Measurements from ENCODE around the gene FAM169A. TPM values are rescaled to one million over a fixed set of nuclear protein-coding genes. Genes with fewer than 3 reads are reported as not detected.
A peak's percentile ranks its signal among the peaks of the same experiment; 100 is the strongest.

The FAM169A gene
- total and polyA plus RNA-seq, 2 donors (not counting 1 experiment from before 2014, with no cell fraction given), result 2.1 to 9.4 TPM

DNA sequence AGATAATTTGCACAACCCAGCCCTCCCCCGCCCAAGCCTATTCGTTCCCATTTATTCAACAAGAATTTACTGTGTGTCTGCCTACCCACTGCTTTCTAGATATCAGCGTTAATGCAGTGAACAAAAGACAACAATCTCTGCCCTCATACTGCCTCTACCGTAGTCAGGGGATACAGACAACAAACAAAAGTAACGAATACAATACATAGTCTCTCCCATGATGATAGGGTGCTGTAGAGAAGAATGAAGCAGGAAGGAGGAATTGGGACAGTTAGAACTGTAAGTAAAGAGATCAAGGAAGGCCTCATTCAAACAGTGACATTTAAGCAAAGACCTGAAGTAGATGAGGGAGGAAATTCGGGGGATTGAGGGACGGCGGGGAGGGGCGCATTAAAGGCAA, 101.0 kb downstream of the FAM169A start:
- no peak for DNase-seq
- Mint-ChIP-seq H3K4me1 (peaks cover 29% of the 10 kb centered on the region), H3K9me3 (ENCODE audit: insufficient read depth) (no peaks in the 10 kb centered on the region), H3K27ac (peak overlapping the region; percentile 10), H3K27me3 (no peaks in the 10 kb centered on the region), H3K4me3 (peak overlapping the region; percentile 74)
- 94% methylated on average over 3 of the region's 9 CpGs for WGBS (ENCODE audit: insufficient coverage)
- TF ChIP-seq, protein P1, sequence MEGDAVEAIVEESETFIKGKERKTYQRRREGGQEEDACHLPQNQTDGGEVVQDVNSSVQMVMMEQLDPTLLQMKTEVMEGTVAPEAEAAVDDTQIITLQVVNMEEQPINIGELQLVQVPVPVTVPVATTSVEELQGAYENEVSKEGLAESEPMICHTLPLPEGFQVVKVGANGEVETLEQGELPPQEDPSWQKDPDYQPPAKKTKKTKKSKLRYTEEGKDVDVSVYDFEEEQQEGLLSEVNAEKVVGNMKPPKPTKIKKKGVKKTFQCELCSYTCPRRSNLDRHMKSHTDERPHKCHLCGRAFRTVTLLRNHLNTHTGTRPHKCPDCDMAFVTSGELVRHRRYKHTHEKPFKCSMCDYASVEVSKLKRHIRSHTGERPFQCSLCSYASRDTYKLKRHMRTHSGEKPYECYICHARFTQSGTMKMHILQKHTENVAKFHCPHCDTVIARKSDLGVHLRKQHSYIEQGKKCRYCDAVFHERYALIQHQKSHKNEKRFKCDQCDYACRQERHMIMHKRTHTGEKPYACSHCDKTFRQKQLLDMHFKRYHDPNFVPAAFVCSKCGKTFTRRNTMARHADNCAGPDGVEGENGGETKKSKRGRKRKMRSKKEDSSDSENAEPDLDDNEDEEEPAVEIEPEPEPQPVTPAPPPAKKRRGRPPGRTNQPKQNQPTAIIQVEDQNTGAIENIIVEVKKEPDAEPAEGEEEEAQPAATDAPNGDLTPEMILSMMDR (IDR thresholded peaks at IDR 0.05), result no peak
- no peak for TF ChIP-seq EZH2 (IDR thresholded peaks at IDR 0.05; ENCODE audit: borderline replicate concordance, insufficient read depth, low read depth, low read length, poor library complexity, severe bottlenecking)
- Histone ChIP-seq H3K4me1 (ENCODE audit: control insufficient read depth in 2 of 2, insufficient read depth in 2 of 2, low read length in 2 of 2) (peaks cover 20 to 21% of the 10 kb centered on the region in 2 donors), H3K4me3 (ENCODE audit: control extremely low read depth in 1 of 5, extremely low read depth in 1 of 5, insufficient read depth in 1 of 5, low read depth in 2 of 5, low read length in 4 of 5) (no peak overlapping the region), H3K79me2 (ENCODE audit: control insufficient read depth, insufficient read depth, low read length) (peaks cover 47% of the 10 kb centered on the region), H3K9me3 (ENCODE audit: control extremely low read depth in 1 of 3, control insufficient read depth in 2 of 3, insufficient read depth in 1 of 3, low read length in 2 of 3) (no peaks in the 10 kb centered on the region), H3K36me3 (replicated peaks in 1 of 2; ENCODE audit: control extremely low read depth in 1 of 2, control insufficient read depth in 1 of 2, extremely low read depth in 1 of 2, insufficient read depth in 2 of 2, low read length in 1 of 2) (peaks cover 3 to 23% of the 10 kb centered on the region in 2 experiments), H2AFZ (ENCODE audit: insufficient read depth, low read depth, low read length, poor library complexity, severe bottlenecking) (no peak overlapping the region), H3K9ac (ENCODE audit: low read length) (no peak overlapping the region), H3K27me3 (replicated peaks in 1 of 4; ENCODE audit: control extremely low read depth in 1 of 4, control insufficient read depth in 3 of 4, insufficient read depth in 4 of 4, low read length in 3 of 4) (no peaks in the 10 kb centered on the region), H3K27ac (ENCODE audit: low read length in 2 of 2) (no peak overlapping the region), H4K20me1 (ENCODE audit: control insufficient read depth, insufficient read depth, low read length, poor library complexity, severe bottlenecking) (peaks cover 15% of the 10 kb centered on the region), H3K4me2 (replicated peaks; ENCODE audit: low read depth, low read length, poor library complexity, severe bottlenecking) (peak overlapping the region; percentile 34)
- CTCF ChIA-PET, result no interaction called here
- no peak for ATAC-seq (ENCODE audit: low read depth)
- intact Hi-C loops (cut with micrococcal nuclease), result loop anchor here (5.0 to 10.0 kb wide), 2 partner anchors 747 to 1950 kb away; partner anchors contain the start of genes CERT1, POLK and TNPO1
- POLR2A ChIA-PET, result no interaction called here

DNA sequence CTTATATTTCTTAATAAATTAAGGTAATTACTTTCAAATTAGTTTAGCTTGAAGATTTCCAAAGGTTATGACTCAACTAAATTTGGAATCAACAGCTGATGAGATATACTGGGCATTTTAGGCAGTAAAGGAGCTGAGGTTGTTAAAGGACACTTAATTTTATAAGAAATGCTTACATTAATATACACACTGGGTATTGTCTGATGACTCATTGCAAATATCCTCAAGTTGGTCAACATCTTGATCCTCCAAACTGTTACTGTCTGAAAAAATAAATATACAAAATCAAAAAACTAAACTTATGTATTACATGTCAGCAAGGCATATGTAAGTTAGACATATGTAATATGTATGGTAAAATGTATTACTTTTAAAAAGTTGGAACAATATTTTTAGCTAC, 102.7 kb downstream of the FAM169A start:
- ChIA-PET CTCF (interaction anchor here (1.1 kb wide), 1 partner anchor 13 kb away, joined by 5 read pairs; no protein-coding TSS in a partner anchor), POLR2A (no interaction called here)
- H3K79me2 ChIP-seq (ENCODE audit: control insufficient read depth, insufficient read depth, low read length), result peaks cover 47% of the 10 kb centered on the region
- peaks cover 5 to 24% of the 10 kb centered on the region in 2 experiments for H3K36me3 ChIP-seq (replicated peaks in 1 of 2; ENCODE audit: control extremely low read depth in 1 of 2, control insufficient read depth in 1 of 2, extremely low read depth in 1 of 2, insufficient read depth in 2 of 2, low read length in 1 of 2)
- H3K27ac ChIP-seq (ENCODE audit: low read length in 2 of 2), result no peak overlapping the region
- intact Hi-C loops (cut with micrococcal nuclease), result loop anchor here (10.0 kb wide), 1 partner anchor 1949 kb away; the partner anchor contains the start of gene TNPO1
- ATAC-seq (ENCODE audit: low read depth) (no peak), DNase-seq (no peak)
- TF ChIP-seq EZH2 (IDR thresholded peaks at IDR 0.05; ENCODE audit: borderline replicate concordance, insufficient read depth, low read depth, low read length, poor library complexity, severe bottlenecking), result no peak
- TF ChIP-seq, protein P1 (IDR thresholded peaks at IDR 0.05), result no peak
- H3K4me2 ChIP-seq (replicated peaks; ENCODE audit: low read depth, low read length, poor library complexity, severe bottlenecking), result no peak overlapping the region
- no peak overlapping the region for H2AFZ ChIP-seq (ENCODE audit: insufficient read depth, low read depth, low read length, poor library complexity, severe bottlenecking)
- peaks cover 20 to 21% of the 10 kb centered on the region in 2 donors for H3K4me1 ChIP-seq (ENCODE audit: control insufficient read depth in 2 of 2, insufficient read depth in 2 of 2, low read length in 2 of 2)
- no peak overlapping the region for H3K4me3 ChIP-seq (ENCODE audit: control extremely low read depth in 1 of 5, extremely low read depth in 1 of 5, insufficient read depth in 1 of 5, low read depth in 2 of 5, low read length in 4 of 5)
- Mint-ChIP-seq H3K4me3 (no peak overlapping the region), H3K4me1 (peaks cover 27% of the 10 kb centered on the region), H3K9me3 (ENCODE audit: insufficient read depth) (no peaks in the 10 kb centered on the region), H3K27me3 (no peaks in the 10 kb centered on the region), H3K27ac (no peak overlapping the region)
- H3K9ac ChIP-seq (ENCODE audit: low read length), result no peak overlapping the region
- H4K20me1 ChIP-seq (ENCODE audit: control insufficient read depth, insufficient read depth, low read length, poor library complexity, severe bottlenecking), result peaks cover 15% of the 10 kb centered on the region
- no peaks in the 10 kb centered on the region for H3K9me3 ChIP-seq (ENCODE audit: control extremely low read depth in 1 of 3, control insufficient read depth in 2 of 3, insufficient read depth in 1 of 3, low read length in 2 of 3)
- H3K27me3 ChIP-seq (replicated peaks in 1 of 4; ENCODE audit: control extremely low read depth in 1 of 4, control insufficient read depth in 3 of 4, insufficient read depth in 4 of 4, low read length in 3 of 4), result no peaks in the 10 kb centered on the region
